HG03565 (cell line): ENCODE measurements around the gene CYP1A2.

Experiments used
- ATAC-seq: cut with Tn5 transposase; IDR thresholded peaks from one replicate; pipeline ENCODE4 v1.9.1; 2021; ENCODE audit warnings: mild to moderate bottlenecking, moderate library complexity; ENCODE audit not compliant: unreplicated experiment

Gene CYP1A2

GRCh38 chr15:74788042-74788682 lies 39.5 kb downstream of the CYP1A2 start:
- no peak for ATAC-seq

- ATAC-seq: no peak
These were observed 40.1 kb downstream of the CYP1A2 start for GRCh38 chr15:74788683-74789151.

GRCh38 chr15:74789171-74789631 lies 40.6 kb downstream of the CYP1A2 start:
- no peak for ATAC-seq

GRCh38 chr15:74789741-74790079 lies 41.1 kb downstream of the CYP1A2 start:
- ATAC-seq: no peak

GRCh38 chr15:74790080-74790916 lies 41.7 kb downstream of the CYP1A2 start:
- no peak for ATAC-seq

- no peak for ATAC-seq
These were observed 42.4 kb downstream of the CYP1A2 start for GRCh38 chr15:74791007-74791406.

GRCh38 chr15:74791667-74792066 lies 43.0 kb downstream of the CYP1A2 start:
- ATAC-seq: no peak

- ATAC-seq: no peak
These were observed 43.8 kb downstream of the CYP1A2 start for GRCh38 chr15:74792227-74793016.

- no peak for ATAC-seq
These were observed 44.7 kb downstream of the CYP1A2 start for GRCh38 chr15:74793135-74794028.

- no peak for ATAC-seq
These were observed 45.8 kb downstream of the CYP1A2 start for GRCh38 chr15:74794248-74794969.

- ATAC-seq: no peak
These were observed 46.3 kb downstream of the CYP1A2 start for GRCh38 chr15:74794970-74795349.

- ATAC-seq: no peak
These were observed 47.5 kb downstream of the CYP1A2 start for GRCh38 chr15:74795966-74796625.

GRCh38 chr15:74798388-74799254 lies 50.0 kb downstream of the CYP1A2 start:
- ATAC-seq: no peak

GRCh38 chr15:74799255-74799855 lies 50.7 kb downstream of the CYP1A2 start:
- ATAC-seq: no peak

- ATAC-seq: no peak
These were observed 51.4 kb downstream of the CYP1A2 start for GRCh38 chr15:74799856-74800558.

- ATAC-seq: no peak
These were observed 52.0 kb downstream of the CYP1A2 start for GRCh38 chr15:74800559-74801094.
